IMR-90 (cell line): ENCODE results near the gene STOM. TPM values are rescaled to one million over a fixed set of nuclear protein-coding genes. Genes with fewer than 3 reads are reported as not detected.

Source experiments
- ATAC-seq: fragments of 200-7000 bp; cut with Tn5 transposase; 2 replicates; pipeline ENCODE4 v1.9.1; 2020; ENCODE audit warnings: low read depth, mild to moderate bottlenecking, moderate library complexity
- BruUV-seq: library from RNA; stranded (reverse); fragments of 400-500 nt; replicated peaks from 2 replicates; lab custom pipeline; 2021; lab: Mats Ljungman, UMichigan
- CTCF ChIA-PET: fragments of 300-600 bp; formaldehyde crosslinking; extraction: SDS; loops from one replicate; lab custom pipeline; 2021; ENCODE audit warnings: antibody characterized with exemption; lab: Yijun Ruan, JAX
- POLR2A ChIA-PET: fragments of 300-600 bp; sonication (Branson Sonifier 250); formaldehyde crosslinking; loops from one replicate; lab custom pipeline; 2022; ENCODE audit warnings: antibody characterized with exemption; ENCODE audit not compliant: unreplicated experiment; lab: Charles Lee
- DNase-seq: peaks from one replicate; pipeline ENCODE4 v3.0.0; 2013
- H2AFZ ChIP-seq: replicated peaks from 2 replicates; pipeline ENCODE3; 2013; ENCODE audit warnings: low read length, mild to moderate bottlenecking; ENCODE audit not compliant: poor library complexity
- H2AK5ac ChIP-seq: 2 replicates; pipeline ENCODE4 v1.6.1; 2013; ENCODE audit warnings: low read depth, low read length, inconsistent platforms
- H2AK9ac ChIP-seq: replicated peaks from 2 replicates; pipeline ENCODE3; 2013; ENCODE audit warnings: mild to moderate bottlenecking, low read depth, low read length, moderate library complexity; ENCODE audit not compliant: poor library complexity
- H2BK120ac ChIP-seq: 2 replicates; pipeline ENCODE4 v1.6.1; 2013; ENCODE audit warnings: low read depth, low read length, inconsistent platforms
- H2BK15ac ChIP-seq: 3 replicates; pipeline ENCODE4 v1.6.1; 2013; ENCODE audit warnings: low read depth, low read length, inconsistent platforms
- H2BK20ac ChIP-seq: 2 replicates; pipeline ENCODE4 v1.6.1; 2013; ENCODE audit warnings: low read depth, mild to moderate bottlenecking, inconsistent platforms, low read length, moderate library complexity
- H2BK5ac ChIP-seq: 2 replicates; pipeline ENCODE4 v1.6.1; 2013; ENCODE audit warnings: mild to moderate bottlenecking, low read depth, low read length, inconsistent platforms; ENCODE audit not compliant: poor library complexity, severe bottlenecking
- H3K14ac ChIP-seq: replicated peaks from 2 replicates; pipeline ENCODE4 v1.6.1; 2013; ENCODE audit warnings: low read depth, low read length, inconsistent platforms
- H3K18ac ChIP-seq: 2 replicates; pipeline ENCODE4 v1.6.1; 2013; ENCODE audit warnings: low read depth, low read length, control low read depth
- H3K23ac ChIP-seq: 2 replicates; pipeline ENCODE4 v1.6.1; 2013; ENCODE audit warnings: low read depth, low read length, inconsistent platforms
- H3K27ac ChIP-seq: 2 replicates; pipeline ENCODE4 v1.5.1; 2013; ENCODE audit warnings: mild to moderate bottlenecking, control low read depth, low read length; ENCODE audit not compliant: insufficient read depth
- H3K27me3 ChIP-seq: 2 replicates; pipeline ENCODE4 v1.6.1; 2013; ENCODE audit warnings: low read length; ENCODE audit not compliant: control insufficient read depth, insufficient read depth
- H3K36me3 ChIP-seq: 2 replicates; pipeline ENCODE4 v1.6.1; 2013; ENCODE audit warnings: low read length, mixed read lengths; ENCODE audit not compliant: control insufficient read depth, insufficient read depth
- H3K4ac ChIP-seq: 2 replicates; pipeline ENCODE4 v1.6.1; 2013; ENCODE audit warnings: low read depth, low read length, inconsistent platforms
- H3K4me1 ChIP-seq: 2 replicates; pipeline ENCODE4 v1.6.1; 2013; ENCODE audit warnings: low read length, mixed read lengths; ENCODE audit not compliant: control insufficient read depth, insufficient read depth
- H3K4me2 ChIP-seq: 2 replicates; pipeline ENCODE4 v1.6.1; 2013; ENCODE audit warnings: low read depth, mild to moderate bottlenecking, control low read depth, low read length, moderate library complexity
- H3K4me3 ChIP-seq: 2 replicates; pipeline ENCODE4 v1.5.1; 2013; ENCODE audit warnings: low read depth, mild to moderate bottlenecking, control low read depth, low read length, moderate library complexity; ENCODE audit not compliant: insufficient read depth
- H3K56ac ChIP-seq: 2 replicates; pipeline ENCODE4 v1.6.1; 2013; ENCODE audit warnings: low read length, inconsistent platforms; ENCODE audit not compliant: insufficient read depth; ENCODE audit errors: extremely low read depth
- H3K79me1 ChIP-seq, 2 experiments: 2 replicates each; pipeline ENCODE4 v1.6.1; 2013; ENCODE audit warnings: low read length in 2 of 2, inconsistent platforms in 1 of 2, low read depth in 1 of 2
- H3K9ac ChIP-seq: 2 replicates; pipeline ENCODE4 v1.6.1; 2013; ENCODE audit warnings: low read depth, low read length, control low read depth
- H3K9me1 ChIP-seq: 2 replicates; pipeline ENCODE4 v1.6.1; 2013; ENCODE audit warnings: low read length, inconsistent platforms; ENCODE audit not compliant: insufficient read depth
- H3K9me3 ChIP-seq: 2 replicates; pipeline ENCODE4 v1.6.1; 2013; ENCODE audit warnings: low read length; ENCODE audit not compliant: control insufficient read depth, insufficient read depth
- H4K20me1 ChIP-seq: 2 replicates; pipeline ENCODE4 v1.6.1; 2013; ENCODE audit warnings: low read length, inconsistent platforms; ENCODE audit not compliant: insufficient read depth
- H4K5ac ChIP-seq: 2 replicates; pipeline ENCODE4 v1.6.1; 2013; ENCODE audit warnings: mild to moderate bottlenecking, low read depth, low read length, control low read depth
- H4K8ac ChIP-seq, 2 experiments: 2 replicates each; pipeline ENCODE4 v1.6.1; 2013; ENCODE audit warnings: low read depth in 2 of 2, low read length in 2 of 2, control low read depth in 1 of 2, inconsistent platforms in 1 of 2
- H4K91ac ChIP-seq: 2 replicates; pipeline ENCODE4 v1.6.1; 2013; ENCODE audit warnings: low read depth, low read length, inconsistent platforms; ENCODE audit not compliant: insufficient read depth
- BHLHE40 ChIP-seq: fragments of 150-350 bp; IDR thresholded peaks from 2 replicates; pipeline ENCODE4 v1.6.1; 2016; ENCODE audit warnings: mild to moderate bottlenecking, low read depth, low read length
- CEBPB ChIP-seq: IDR thresholded peaks from 2 replicates; pipeline ENCODE4 v1.6.1; 2012; ENCODE audit warnings: low read depth, low read length, improper control_type of control experiment
- CHD1 ChIP-seq: IDR thresholded peaks from 2 replicates; pipeline ENCODE4 v1.6.1; 2012; ENCODE audit warnings: low read depth, low read length, improper control_type of control experiment
- FOS ChIP-seq: fragments of 150-350 bp; IDR thresholded peaks from 2 replicates; pipeline ENCODE4 v1.6.1; 2016; ENCODE audit warnings: low read depth, low read length
- MAFK ChIP-seq: IDR thresholded peaks from 2 replicates; pipeline ENCODE4 v1.6.1; 2012; ENCODE audit warnings: low read depth, low read length, improper control_type of control experiment
- MAZ ChIP-seq: IDR thresholded peaks from 2 replicates; pipeline ENCODE4 v1.6.1; 2012; ENCODE audit warnings: low read depth, mild to moderate bottlenecking, low read length, improper control_type of control experiment, moderate library complexity, borderline replicate concordance
- MXI1 ChIP-seq: IDR thresholded peaks from 2 replicates; pipeline ENCODE4 v1.6.1; 2012; ENCODE audit warnings: low read depth, mild to moderate bottlenecking, low read length, moderate library complexity, borderline replicate concordance
- NFE2L2 ChIP-seq: fragments of 150-350 bp; IDR thresholded peaks from 2 replicates; pipeline ENCODE4 v1.6.1; 2016; ENCODE audit warnings: low read depth, mild to moderate bottlenecking, low read length
- POLR2A ChIP-seq: IDR thresholded peaks from 2 replicates; pipeline ENCODE4 v1.6.1; 2012; ENCODE audit warnings: mild to moderate bottlenecking, low read depth, low read length
- RAD21 ChIP-seq: IDR thresholded peaks from 2 replicates; pipeline ENCODE4 v1.6.1; 2012; ENCODE audit warnings: low read length, improper control_type of control experiment
- RCOR1 ChIP-seq: IDR thresholded peaks from 2 replicates; pipeline ENCODE4 v1.6.1; 2012; ENCODE audit warnings: mild to moderate bottlenecking, low read length, improper control_type of control experiment; ENCODE audit not compliant: insufficient replicate concordance
- RFX5 ChIP-seq: IDR thresholded peaks from 2 replicates; pipeline ENCODE4 v1.8.0; 2012; ENCODE audit warnings: low read depth, mild to moderate bottlenecking, low read length, moderate library complexity
- SMC3 ChIP-seq: fragments of 150-350 bp; IDR thresholded peaks from 2 replicates; pipeline ENCODE4 v1.6.1; 2016; ENCODE audit warnings: low read depth, mild to moderate bottlenecking, antibody characterized with exemption, low read length, moderate library complexity
- WGBS, 2 experiments: methylation state at CpG; one replicate each; pipeline versions ENCODE4 v1.1.5 to v1.1.7; 2013; ENCODE audit warnings: missing lambda C conversion rate in 2 of 2; ENCODE audit not compliant: insufficient read length in 1 of 2; ENCODE audit errors: extremely low coverage in 2 of 2; 5-methylcytosine and 5-hydroxymethylcytosine counted together
- dilution Hi-C: fragments of 300-500 bp; cut with HindIII; formaldehyde crosslinking; loops from one replicate; pipeline ENCODE4 v1.14.3; 2018; ENCODE audit warnings: low sequenced_read_pairs; ENCODE audit not compliant: unreplicated experiment
- in situ Hi-C: fragments of 300-500 bp; cut with MboI; formaldehyde crosslinking; loops from 3 replicates; pipeline ENCODE4 v1.14.3; 2019; ENCODE audit warnings: low sequenced_read_pairs, inconsistent platforms, mixed read lengths
- intact Hi-C: fragments of 100-400 bp; cut with micrococcal nuclease; formaldehyde crosslinking; loops from 2 replicates; pipeline ENCODE4 v1.10.0; 2022
- polyA plus RNA-seq, 3 experiments: library from polyadenylated mRNA; depleted of rRNA; stranded (reverse); fragments of >200 nt; gene quantifications; 2 replicates each; pipeline ENCODE4 v1.2.3, GENCODE V29; 2012; ENCODE audit warnings: low replicate concordance in 1 of 3
- total RNA-seq: library from RNA; depleted of rRNA; stranded (reverse); fragments of >200 nt; gene quantifications from 2 replicates; pipeline ENCODE4 v1.2.3, GENCODE V29; 2012
- TF ChIP-seq, protein P1 (sequence below): fragments of 150-350 bp; IDR thresholded peaks from 2 replicates; pipeline ENCODE4 v1.6.1; 2017; ENCODE audit warnings: mild to moderate bottlenecking, antibody characterized with exemption, low read length, low read depth
- TF ChIP-seq, protein P2 (sequence below): conservative IDR thresholded peaks from 2 replicates; pipeline ENCODE4 v1.5.1; 2012; ENCODE audit warnings: mild to moderate bottlenecking, low read depth, low read length, improper control_type of control experiment

Gene STOM
- total and polyA plus RNA-seq, 2 of the 4 experiments (the other 2 are of a cell fraction), result 78.4 to 84.8 TPM

DNA sequence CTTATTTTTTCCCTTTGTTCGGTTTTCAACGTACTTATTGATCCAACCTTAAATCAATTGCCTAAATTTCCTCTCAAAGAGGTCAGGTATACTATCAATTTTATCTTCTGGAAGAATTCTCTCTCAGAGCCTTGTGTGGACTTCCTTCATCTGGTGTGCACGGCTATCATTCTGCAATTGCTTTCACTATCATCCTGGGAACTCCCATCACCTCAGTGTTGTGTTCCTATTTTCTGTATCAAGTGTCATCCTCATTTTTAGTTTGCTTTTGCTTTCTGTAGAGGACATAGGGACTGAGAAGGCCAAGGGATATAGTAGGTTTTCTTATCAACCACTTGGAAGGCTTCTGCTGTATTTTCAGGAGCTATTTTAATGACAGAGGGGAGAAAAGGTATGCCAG is 11.3 kb downstream of the STOM start (continued):
- no peak for TF ChIP-seq FOS
- TF ChIP-seq MAZ, result no peak
- TF ChIP-seq NFE2L2, result no peak
- TF ChIP-seq, protein P1, sequence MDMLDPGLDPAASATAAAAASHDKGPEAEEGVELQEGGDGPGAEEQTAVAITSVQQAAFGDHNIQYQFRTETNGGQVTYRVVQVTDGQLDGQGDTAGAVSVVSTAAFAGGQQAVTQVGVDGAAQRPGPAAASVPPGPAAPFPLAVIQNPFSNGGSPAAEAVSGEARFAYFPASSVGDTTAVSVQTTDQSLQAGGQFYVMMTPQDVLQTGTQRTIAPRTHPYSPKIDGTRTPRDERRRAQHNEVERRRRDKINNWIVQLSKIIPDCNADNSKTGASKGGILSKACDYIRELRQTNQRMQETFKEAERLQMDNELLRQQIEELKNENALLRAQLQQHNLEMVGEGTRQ, result no peak

DNA sequence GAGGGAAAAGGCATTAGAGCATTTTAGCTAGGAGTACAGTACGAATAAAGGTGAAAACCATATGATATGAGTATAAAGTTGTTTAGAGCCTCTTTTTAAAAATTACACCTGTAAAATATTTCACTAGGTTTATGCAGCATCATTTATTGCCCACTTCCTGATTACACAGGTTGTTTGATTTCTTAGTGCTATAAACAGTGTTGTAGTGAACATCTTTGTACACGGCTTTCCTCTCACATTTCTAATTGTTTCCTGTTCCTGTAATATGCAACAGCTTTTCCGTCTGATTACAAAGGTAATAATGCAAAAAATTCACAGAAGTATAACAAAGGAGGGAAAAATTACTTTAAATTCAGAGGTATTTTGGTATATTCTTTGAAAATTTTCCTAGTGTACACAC is 13.0 kb downstream of the STOM start:
- Histone ChIP-seq H3K4me2 (no peak overlapping the region), H2AK9ac (no peak overlapping the region), H3K18ac (no peak overlapping the region), H3K36me3 (peaks cover 27% of the 10 kb centered on the region), H2AK5ac (no peak overlapping the region; the same call in 1 of the 2 replicates), H3K4ac (no peak overlapping the region), H3K4me3 (no peak overlapping the region), H3K27ac (no peak overlapping the region), H3K56ac (no peak overlapping the region), H3K23ac (no peak overlapping the region), H3K79me1 (peaks cover 27 to 65% of the 10 kb centered on the region in 2 experiments), H2BK5ac (no peak overlapping the region), H3K9me3 (no peaks in the 10 kb centered on the region), H4K5ac (no peak overlapping the region), H2AFZ (no peak overlapping the region), H3K14ac (no peak overlapping the region), H2BK15ac (no peak overlapping the region), H4K20me1 (no peaks in the 10 kb centered on the region), H4K8ac (no peak overlapping the region), H2BK120ac (no peak overlapping the region), H3K27me3 (no peaks in the 10 kb centered on the region), H4K91ac (no peak overlapping the region), H3K4me1 (peaks cover 19% of the 10 kb centered on the region), H3K9me1 (peaks cover 16% of the 10 kb centered on the region), H3K9ac (no peak overlapping the region), H2BK20ac (no peak overlapping the region)
- ChIA-PET POLR2A (no interaction called here), CTCF (interaction anchor here (0.9 kb wide), 1 partner anchor 144 kb away, joined by 3 read pairs; no protein-coding TSS in a partner anchor)
- BruUV-seq, result no TSS peak
- DNase-seq (no peak), ATAC-seq (no peak)
- in situ Hi-C loops (no loop called here), intact Hi-C loops (no loop called here), dilution Hi-C loops (no loop called here)
- no CpG with 5 or more reads among the region's 3 CpGs for whole genome bisulfite sequencing, 2 experiments
- TF ChIP-seq RFX5, result no peak
- TF ChIP-seq MXI1, result no peak
- no peak for TF ChIP-seq FOS
- TF ChIP-seq RCOR1, result no peak
- TF ChIP-seq MAZ, result no peak
- no peak for TF ChIP-seq BHLHE40
- no peak for TF ChIP-seq SMC3
- TF ChIP-seq, protein P2, sequence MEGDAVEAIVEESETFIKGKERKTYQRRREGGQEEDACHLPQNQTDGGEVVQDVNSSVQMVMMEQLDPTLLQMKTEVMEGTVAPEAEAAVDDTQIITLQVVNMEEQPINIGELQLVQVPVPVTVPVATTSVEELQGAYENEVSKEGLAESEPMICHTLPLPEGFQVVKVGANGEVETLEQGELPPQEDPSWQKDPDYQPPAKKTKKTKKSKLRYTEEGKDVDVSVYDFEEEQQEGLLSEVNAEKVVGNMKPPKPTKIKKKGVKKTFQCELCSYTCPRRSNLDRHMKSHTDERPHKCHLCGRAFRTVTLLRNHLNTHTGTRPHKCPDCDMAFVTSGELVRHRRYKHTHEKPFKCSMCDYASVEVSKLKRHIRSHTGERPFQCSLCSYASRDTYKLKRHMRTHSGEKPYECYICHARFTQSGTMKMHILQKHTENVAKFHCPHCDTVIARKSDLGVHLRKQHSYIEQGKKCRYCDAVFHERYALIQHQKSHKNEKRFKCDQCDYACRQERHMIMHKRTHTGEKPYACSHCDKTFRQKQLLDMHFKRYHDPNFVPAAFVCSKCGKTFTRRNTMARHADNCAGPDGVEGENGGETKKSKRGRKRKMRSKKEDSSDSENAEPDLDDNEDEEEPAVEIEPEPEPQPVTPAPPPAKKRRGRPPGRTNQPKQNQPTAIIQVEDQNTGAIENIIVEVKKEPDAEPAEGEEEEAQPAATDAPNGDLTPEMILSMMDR, result no peak
- TF ChIP-seq MAFK, result no peak
- no peak for TF ChIP-seq NFE2L2
- TF ChIP-seq CEBPB, result no peak
- no peak for TF ChIP-seq RAD21
- TF ChIP-seq CHD1, result no peak
- TF ChIP-seq POLR2A, result no peak
